SH-SY5Y (cell line): ENCODE data around the gene NR1I2.

Experiments
- GATA2 ChIP-seq: IDR thresholded peaks from 2 replicates; pipeline ENCODE4 v1.6.1; 2011; ENCODE audit warnings: mild to moderate bottlenecking, low read depth, low read length
- GATA3 ChIP-seq: IDR thresholded peaks from 2 replicates; pipeline ENCODE4 v1.6.1; 2011; ENCODE audit warnings: low read depth, mild to moderate bottlenecking, low read length, moderate library complexity

- no peak for TF ChIP-seq GATA3
- TF ChIP-seq GATA2 = no peak
Observed at GRCh38 chr3:119808843-119809242, 26.9 kb downstream of the NR1I2 start.
